GM06990 (cell line): ENCODE measurements around the gene GALNT14.

Experiments used
- DNase-seq: peaks from one replicate; pipeline ENCODE4 v3.0.0-alpha.2; 2011; ENCODE audit not compliant: insufficient read length; ENCODE audit errors: extremely low read depth
- H3K27me3 ChIP-seq: replicated peaks from 2 replicates; pipeline ENCODE4 v1.6.0; 2011; ENCODE audit warnings: low read length; ENCODE audit not compliant: control insufficient read depth, insufficient read depth
- H3K36me3 ChIP-seq: 2 replicates; pipeline ENCODE4 v1.5.1; 2011; ENCODE audit warnings: low read length; ENCODE audit not compliant: control insufficient read depth, insufficient read depth
- H3K4me3 ChIP-seq: replicated peaks from 2 replicates; pipeline ENCODE4 v1.5.1; 2011; ENCODE audit warnings: low read depth, mild to moderate bottlenecking, control low read depth, low read length
- CTCF ChIP-seq: IDR thresholded peaks from 2 replicates; pipeline ENCODE4 v1.5.1; 2011; ENCODE audit warnings: low read length, control low read depth, mild to moderate bottlenecking, inconsistent platforms; ENCODE audit not compliant: insufficient read depth, poor library complexity, severe bottlenecking

The GALNT14 gene

GRCh38 chr2:30899516-30900054 is 238.7 kb downstream of the GALNT14 start:
- Histone ChIP-seq H3K36me3 (no peaks in the 10 kb centered on the region), H3K27me3 (no peaks in the 10 kb centered on the region; the same call in 1 of the 2 replicates), H3K4me3 (no peak overlapping the region)
- TF ChIP-seq CTCF = no peak
- no peak for DNase-seq

- no peak for DNase-seq
- H3K4me3 ChIP-seq = no peak overlapping the region
- no peaks in the 10 kb centered on the region; the same call in none of the 2 replicates for H3K27me3 ChIP-seq
- no peaks in the 10 kb centered on the region for H3K36me3 ChIP-seq
- no peak for TF ChIP-seq CTCF
Measured at GRCh38 chr2:30897539-30897938, 240.7 kb downstream of the GALNT14 start.

GRCh38 chr2:30894498-30895119 is 243.6 kb downstream of the GALNT14 start:
- no peak for DNase-seq
- no peak overlapping the region for H3K4me3 ChIP-seq
- no peaks in the 10 kb centered on the region; the same call in none of the 2 replicates for H3K27me3 ChIP-seq
- no peak for TF ChIP-seq CTCF
- no peaks in the 10 kb centered on the region for H3K36me3 ChIP-seq

DNA sequence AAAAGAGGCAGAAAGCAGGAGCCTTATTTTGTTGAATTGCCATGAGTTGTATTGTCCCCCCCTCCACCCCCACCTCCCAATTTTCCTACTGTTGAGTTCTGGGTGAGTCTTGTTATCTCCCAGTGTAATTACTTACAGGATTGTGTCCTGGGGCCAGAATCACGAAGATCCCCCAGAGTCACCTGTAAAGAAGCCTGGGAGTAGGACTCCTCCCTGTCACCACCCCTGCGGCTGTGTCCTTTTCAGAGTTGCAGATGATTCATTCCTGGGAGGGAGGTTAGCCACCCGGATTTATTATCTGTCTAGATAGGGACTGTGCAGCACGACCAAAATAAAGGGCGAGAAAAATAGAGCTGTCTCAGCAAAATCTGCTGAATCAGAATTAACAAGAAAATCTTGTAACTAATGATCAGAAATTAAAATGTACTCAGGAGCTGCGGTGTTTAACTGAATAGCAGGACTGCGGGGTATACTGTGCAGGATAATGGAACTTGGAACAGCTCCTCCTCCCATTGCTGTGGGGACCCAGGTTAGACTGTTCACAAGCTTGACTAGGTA is 249.3 kb downstream of the GALNT14 start:
- no peaks in the 10 kb centered on the region for H3K36me3 ChIP-seq
- H3K27me3 ChIP-seq = no peaks in the 10 kb centered on the region; the same call in none of the 2 replicates
- no peak for TF ChIP-seq CTCF
- no peak overlapping the region for H3K4me3 ChIP-seq
- no peak for DNase-seq

DNA sequence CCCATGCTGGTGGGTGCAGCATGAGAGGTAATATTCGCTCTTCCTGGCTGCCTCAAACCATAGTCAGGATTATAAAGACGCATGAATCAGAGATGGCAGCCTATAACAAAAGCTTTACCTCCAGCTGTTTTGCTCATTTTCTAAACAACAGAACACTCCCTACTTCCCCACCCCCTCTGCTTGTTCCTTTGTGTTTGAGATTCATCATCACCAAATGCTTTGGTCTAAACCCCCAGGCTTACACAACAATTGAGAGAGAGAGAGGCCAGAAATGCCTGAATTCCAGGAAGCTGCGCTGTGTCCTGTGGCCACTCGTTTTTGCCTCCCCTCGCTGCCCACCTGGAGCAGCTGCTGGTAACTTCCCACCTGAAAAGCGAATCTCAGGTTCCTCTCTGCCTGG is 252.2 kb downstream of the GALNT14 start:
- H3K4me3 ChIP-seq = no peak overlapping the region
- H3K27me3 ChIP-seq = no peaks in the 10 kb centered on the region; the same call in 1 of the 2 replicates
- H3K36me3 ChIP-seq = no peaks in the 10 kb centered on the region
- no peak for TF ChIP-seq CTCF
- DNase-seq = no peak
